ENCODE results near the gene STRAP.

The STRAP gene

DNA sequence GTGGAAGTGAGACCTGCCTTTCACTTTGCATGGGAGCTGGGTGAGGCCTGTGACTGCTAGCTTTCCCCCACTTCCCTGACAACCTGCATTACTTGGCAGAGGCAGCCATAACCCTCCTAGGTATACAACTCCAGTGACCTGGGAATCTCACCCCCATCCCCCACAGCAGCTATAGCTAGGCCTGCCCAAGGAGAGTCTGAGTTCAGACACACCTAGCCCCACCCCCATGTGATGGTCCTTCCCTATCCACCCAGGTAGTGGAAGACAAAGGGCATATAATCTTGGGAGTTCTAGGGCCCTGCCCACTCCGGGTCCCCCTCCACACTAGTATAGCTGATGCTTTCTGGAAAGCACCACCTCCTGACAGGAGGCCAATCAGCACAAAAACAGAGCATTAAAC, 6.3 kb upstream of the STRAP start:
- Histone ChIP-seq H3K9me3 (ENCODE audit: insufficient read depth, low read length) (no peaks in the 10 kb centered on the region), H3K4me1 (ENCODE audit: low read length) (0 out of 2 replicates have a peak, but pooled peaks cover 5% of the 10 kb centered on the region), H3K36me3 (replicated peaks; ENCODE audit: low read depth, low read length) (no peaks in the 10 kb centered on the region), H3K4me2 (ENCODE audit: low read length) (no peak overlapping the region), H2AFZ (ENCODE audit: low read depth, low read length) (no peak overlapping the region), H3K27me3 (ENCODE audit: low read depth, low read length) (no peaks in the 10 kb centered on the region), H3K4me3 (ENCODE audit: low read length) (no peak overlapping the region), H3K79me2 (ENCODE audit: low read length) (no peaks in the 10 kb centered on the region), H3K27ac (ENCODE audit: low read length) (no peak overlapping the region), H3K9ac (ENCODE audit: low read length) (no peak overlapping the region), H4K20me1 (ENCODE audit: insufficient read depth, low read length) (no peaks in the 10 kb centered on the region)
- no peak for TF ChIP-seq EZH2phosphoT487 (IDR thresholded peaks at IDR 0.05; ENCODE audit: low read depth)
- TF ChIP-seq, protein P1, sequence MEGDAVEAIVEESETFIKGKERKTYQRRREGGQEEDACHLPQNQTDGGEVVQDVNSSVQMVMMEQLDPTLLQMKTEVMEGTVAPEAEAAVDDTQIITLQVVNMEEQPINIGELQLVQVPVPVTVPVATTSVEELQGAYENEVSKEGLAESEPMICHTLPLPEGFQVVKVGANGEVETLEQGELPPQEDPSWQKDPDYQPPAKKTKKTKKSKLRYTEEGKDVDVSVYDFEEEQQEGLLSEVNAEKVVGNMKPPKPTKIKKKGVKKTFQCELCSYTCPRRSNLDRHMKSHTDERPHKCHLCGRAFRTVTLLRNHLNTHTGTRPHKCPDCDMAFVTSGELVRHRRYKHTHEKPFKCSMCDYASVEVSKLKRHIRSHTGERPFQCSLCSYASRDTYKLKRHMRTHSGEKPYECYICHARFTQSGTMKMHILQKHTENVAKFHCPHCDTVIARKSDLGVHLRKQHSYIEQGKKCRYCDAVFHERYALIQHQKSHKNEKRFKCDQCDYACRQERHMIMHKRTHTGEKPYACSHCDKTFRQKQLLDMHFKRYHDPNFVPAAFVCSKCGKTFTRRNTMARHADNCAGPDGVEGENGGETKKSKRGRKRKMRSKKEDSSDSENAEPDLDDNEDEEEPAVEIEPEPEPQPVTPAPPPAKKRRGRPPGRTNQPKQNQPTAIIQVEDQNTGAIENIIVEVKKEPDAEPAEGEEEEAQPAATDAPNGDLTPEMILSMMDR (IDR thresholded peaks at IDR 0.05; ENCODE audit: low read depth, low read length), result no peak

DNA sequence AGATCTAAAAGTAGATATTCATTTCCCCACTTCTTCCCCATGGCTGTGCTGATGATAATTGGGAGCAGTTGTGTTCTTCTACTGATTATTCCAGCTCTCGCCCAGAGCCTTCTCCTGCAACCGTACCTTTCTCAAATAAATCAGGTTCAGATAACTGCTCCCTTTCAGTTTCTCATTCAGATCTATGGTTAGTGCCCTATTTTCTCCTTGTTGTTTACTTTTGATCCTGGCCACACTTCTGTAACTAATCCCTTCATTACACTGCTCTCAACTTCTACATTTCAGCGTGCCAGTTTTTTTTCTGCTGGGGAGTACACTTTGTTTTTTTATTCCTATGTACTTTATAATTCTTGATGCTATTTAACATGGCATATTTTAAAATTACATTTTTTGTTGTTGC, 2.8 kb upstream of the STRAP start:
- no peak overlapping the region for H3K4me2 ChIP-seq (ENCODE audit: low read length)
- TF ChIP-seq, protein P1 (IDR thresholded peaks at IDR 0.05; ENCODE audit: low read depth, low read length), result no peak
- TF ChIP-seq EZH2phosphoT487 (IDR thresholded peaks at IDR 0.05; ENCODE audit: low read depth), result no peak
- no peaks in the 10 kb centered on the region for H3K9me3 ChIP-seq (ENCODE audit: insufficient read depth, low read length)
- H3K79me2 ChIP-seq (ENCODE audit: low read length), result peaks cover 23% of the 10 kb centered on the region
- H3K4me3 ChIP-seq (ENCODE audit: low read length), result no peak overlapping the region
- H3K36me3 ChIP-seq (replicated peaks; ENCODE audit: low read depth, low read length), result peaks cover 3% of the 10 kb centered on the region
- no peak overlapping the region for H3K9ac ChIP-seq (ENCODE audit: low read length)
- H4K20me1 ChIP-seq (ENCODE audit: insufficient read depth, low read length), result peaks cover 12% of the 10 kb centered on the region; the same call in 1 of the 2 replicates
- no peak overlapping the region for H2AFZ ChIP-seq (ENCODE audit: low read depth, low read length)
- H3K27ac ChIP-seq (ENCODE audit: low read length), result no peak overlapping the region
- H3K4me1 ChIP-seq (ENCODE audit: low read length), result peaks cover 15% of the 10 kb centered on the region
- H3K27me3 ChIP-seq (ENCODE audit: low read depth, low read length), result no peaks in the 10 kb centered on the region

DNA sequence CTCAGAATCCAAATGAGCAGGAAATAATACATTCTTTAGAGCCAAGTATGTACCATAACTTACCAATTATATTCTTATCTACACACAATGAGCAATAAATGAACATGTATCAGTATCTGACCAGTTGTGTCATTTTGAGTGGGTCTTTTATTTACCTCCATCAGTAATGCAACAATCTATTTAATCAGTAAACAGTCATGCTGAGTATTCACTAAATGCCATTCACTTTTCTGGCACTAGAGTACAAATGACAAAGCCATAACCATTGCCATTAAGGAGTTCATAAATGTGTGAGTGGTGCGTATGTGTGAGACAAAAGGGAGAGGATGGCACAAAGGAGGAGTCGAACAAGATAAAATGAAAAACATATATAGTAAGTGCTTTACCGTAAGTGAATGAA, 1.5 kb upstream of the STRAP start:
- Histone ChIP-seq H3K9me3 (ENCODE audit: insufficient read depth, low read length) (no peaks in the 10 kb centered on the region), H3K36me3 (replicated peaks; ENCODE audit: low read depth, low read length) (peaks cover 11% of the 10 kb centered on the region), H3K27me3 (ENCODE audit: low read depth, low read length) (no peaks in the 10 kb centered on the region), H3K4me1 (ENCODE audit: low read length) (peaks cover 15% of the 10 kb centered on the region), H3K79me2 (ENCODE audit: low read length) (peaks cover 36% of the 10 kb centered on the region), H3K9ac (ENCODE audit: low read length) (no peak overlapping the region), H2AFZ (ENCODE audit: low read depth, low read length) (no peak overlapping the region), H4K20me1 (ENCODE audit: insufficient read depth, low read length) (peaks cover 17% of the 10 kb centered on the region; the same call in 1 of the 2 replicates), H3K27ac (ENCODE audit: low read length) (no peak overlapping the region), H3K4me2 (ENCODE audit: low read length) (0 out of 2 replicates have a peak overlapping the region, but pooled peaks have one; percentile 74), H3K4me3 (ENCODE audit: low read length) (no peak overlapping the region)
- no peak for TF ChIP-seq EZH2phosphoT487 (IDR thresholded peaks at IDR 0.05; ENCODE audit: low read depth)
- TF ChIP-seq, protein P1 (IDR thresholded peaks at IDR 0.05; ENCODE audit: low read depth, low read length), result no peak

DNA sequence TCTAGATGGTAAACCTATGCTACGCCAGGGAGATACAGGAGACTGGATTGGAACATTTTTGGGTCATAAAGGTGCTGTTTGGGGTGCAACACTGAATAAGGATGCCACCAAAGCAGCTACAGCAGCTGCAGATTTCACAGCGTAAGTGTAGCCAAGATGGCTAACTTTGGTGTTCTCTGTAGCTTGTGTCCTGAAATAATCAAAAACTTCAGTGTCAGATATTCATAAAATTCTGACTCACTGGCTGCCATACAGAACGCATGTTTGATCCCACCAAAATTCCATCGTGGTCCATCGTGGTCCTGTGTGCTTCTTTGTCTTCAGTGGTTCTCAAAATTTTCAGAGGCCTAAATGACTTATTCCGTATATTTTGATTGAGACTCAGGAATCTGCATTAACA, 1.3 kb downstream of the STRAP start:
- Histone ChIP-seq H4K20me1 (ENCODE audit: insufficient read depth, low read length) (peaks cover 35% of the 10 kb centered on the region; the same call in 1 of the 2 replicates), H3K27ac (ENCODE audit: low read length) (no peak overlapping the region), H3K4me2 (ENCODE audit: low read length) (peak overlapping the region; percentile 86)

More for the DNA sequence above, 1.3 kb downstream of the STRAP start:
- Histone ChIP-seq H3K4me1 (ENCODE audit: low read length) (peaks cover 10% of the 10 kb centered on the region), H3K9ac (ENCODE audit: low read length) (peak overlapping the region; percentile 87), H3K27me3 (ENCODE audit: low read depth, low read length) (no peaks in the 10 kb centered on the region), H3K4me3 (ENCODE audit: low read length) (peak overlapping the region; percentile 97), H3K9me3 (ENCODE audit: insufficient read depth, low read length) (no peaks in the 10 kb centered on the region), H2AFZ (ENCODE audit: low read depth, low read length) (no peak overlapping the region), H3K79me2 (ENCODE audit: low read length) (peaks cover 64% of the 10 kb centered on the region), H3K36me3 (replicated peaks; ENCODE audit: low read depth, low read length) (peaks cover 22% of the 10 kb centered on the region)
- no peak for TF ChIP-seq EZH2phosphoT487 (IDR thresholded peaks at IDR 0.05; ENCODE audit: low read depth)
- TF ChIP-seq, protein P1 (IDR thresholded peaks at IDR 0.05; ENCODE audit: low read depth, low read length), result no peak
